ENCODE results near the gene NPPB. TPM values are rescaled to one million over a fixed set of nuclear protein-coding genes. Genes with fewer than 3 reads are reported as not detected.

The NPPB gene
- total and polyA plus RNA-seq, 9 of the 15 experiments (the other 6 are each of a cell fraction or from before 2014, with no cell fraction given) = not detected

- TF ChIP-seq HMGXB4 (CRISPR knock-in tag; IDR thresholded peaks at IDR 0.05) = no peak
- TF ChIP-seq MXD1 (CRISPR knock-in tag; IDR thresholded peaks at IDR 0.05; ENCODE audit: borderline replicate concordance, poor library complexity, severe bottlenecking) = no peak
- no peak for TF ChIP-seq ZNF644 (tag; IDR thresholded peaks at IDR 0.05; ENCODE audit: low read depth)
- 0 out of 2 replicates have a peak, but pooled peaks have one; percentile 7 for TF ChIP-seq GATA2 (CRISPR knock-in tag; IDR thresholded peaks at IDR 0.05)
- no peak for TF ChIP-seq NCOA4 (IDR thresholded peaks at IDR 0.05; ENCODE audit: partially characterized antibody)
- no peak for TF ChIP-seq CEBPZ (IDR thresholded peaks at IDR 0.05; ENCODE audit: borderline replicate concordance, low read depth, low read length)
- TF ChIP-seq CBFA2T2 (conservative IDR thresholded peaks at IDR 0.05) = 0 out of 2 replicates have a peak, but pooled peaks have one; percentile 19
- TF ChIP-seq HDAC6 (IDR thresholded peaks at IDR 0.05; ENCODE audit: low read depth, low read length) = no peak
- no peak for TF ChIP-seq FOXP4 (CRISPR knock-in tag; IDR thresholded peaks at IDR 0.05; ENCODE audit: borderline replicate concordance)
- TF ChIP-seq SMC3 (conservative IDR thresholded peaks at IDR 0.05; ENCODE audit: insufficient read depth, low read depth, low read length) = peak; percentile 99
- TF ChIP-seq CTBP1 (IDR thresholded peaks at IDR 0.05; ENCODE audit: borderline replicate concordance) = peak; percentile 76; the same call in 1 of the 2 replicates
- peak; percentile 36; the same call in 1 of the 2 replicates for TF ChIP-seq ZNF766 (CRISPR knock-in tag; conservative IDR thresholded peaks at IDR 0.05)
- TF ChIP-seq DEAF1 (CRISPR knock-in tag; IDR thresholded peaks at IDR 0.05) = peak; percentile 97
- 0 out of 4 replicates have a peak, but pooled peaks of 1 of the 2 experiments have one; percentile 25 for TF ChIP-seq UBTF (IDR thresholded peaks at IDR 0.05; ENCODE audit: borderline replicate concordance in 1 of 2, low read depth in 2 of 2, low read length in 2 of 2)
Measured at GRCh38 chr1:11893907-11894251, 35.1 kb upstream of the NPPB start (continued).

Measured in K562 (cell line).